ENCODE results near the gene GRN. TPM values are rescaled to one million over a fixed set of nuclear protein-coding genes. Genes with fewer than 3 reads are reported as not detected.
A peak's percentile ranks its signal among the peaks of the same experiment; 100 is the strongest.

Gene GRN
- total and polyA plus RNA-seq, 2 of the 8 experiments (the other 6 are each of a cell fraction or from before 2014, with no cell fraction given): 108 to 387 TPM

- no peak for FAIRE-seq
- H2BK15ac ChIP-seq (ENCODE audit: low read length): 0 out of 2 replicates have a peak overlapping the region, but pooled peaks have one; percentile 61
- H3K4me1 ChIP-seq (replicated peaks in 1 of 4; ENCODE audit: control insufficient read depth in 3 of 4, insufficient read depth in 4 of 4, low read length in 3 of 4): peaks cover 3 to 21% (median 7%) of the 10 kb centered on the region in 4 experiments; a peak in 6 of 7 replicates
- H2AK5ac ChIP-seq (ENCODE audit: low read depth, low read length): no peak overlapping the region
- H3K56ac ChIP-seq (replicated peaks; ENCODE audit: insufficient read length, low read depth, low read length): no peak overlapping the region
- peak overlapping the region; percentile 84 to 93 for H3K4me2 ChIP-seq (ENCODE audit: insufficient read depth in 1 of 2, low read depth in 2 of 2, low read length in 2 of 2)
- no peaks in the 10 kb centered on the region for H3K9me3 ChIP-seq (ENCODE audit: insufficient read depth in 2 of 2, low read depth in 1 of 2, low read length in 1 of 2)
- H3K79me1 ChIP-seq (ENCODE audit: low read depth, low read length): no peaks in the 10 kb centered on the region
- peak overlapping the region; percentile 89 for H4K8ac ChIP-seq (ENCODE audit: extremely low read depth, insufficient read depth, low read length)
- 4% methylated on average over 20 of the region's 26 CpGs; no CpG with 5 or more reads in 1 of the 2 experiments for WGBS, 2 experiments (ENCODE audit: extremely low coverage in 1 of 2, insufficient coverage in 1 of 2, insufficient read length in 1 of 2, insufficient replicate concordance in 2 of 2, low coverage in 1 of 2, low lambda C conversion rate in 2 of 2, missing lambda C conversion rate in 1 of 2)
- peak overlapping the region; percentile 47; the same call in 1 of the 2 replicates for H2AFZ ChIP-seq (ENCODE audit: low read length)
- H3K9ac ChIP-seq (replicated peaks in 1 of 4; ENCODE audit: extremely low read depth in 1 of 4, low read depth in 3 of 4, low read length in 3 of 4): no peak overlapping the region
- peak in 1 of 2 experiments; percentile 81 for DNase-seq (ENCODE audit: low read depth in 1 of 2, low spot score in 2 of 2)
- peaks cover 10 to 34% (median 31%) of the 10 kb centered on the region in 4 experiments for H3K27me3 ChIP-seq (replicated peaks in 1 of 4; ENCODE audit: control insufficient read depth in 3 of 4, extremely low read depth in 1 of 4, insufficient read depth in 3 of 4, low read length in 3 of 4)
- H3K36me3 ChIP-seq (ENCODE audit: control insufficient read depth in 2 of 4, insufficient read depth in 4 of 4, low read length in 3 of 4): no peaks in the 10 kb centered on the region
- H2BK20ac ChIP-seq (ENCODE audit: low read length): 0 out of 2 replicates have a peak overlapping the region, but pooled peaks have one; percentile 1
- peaks cover 0 to 4% of the 10 kb centered on the region in 2 experiments for H4K20me1 ChIP-seq (replicated peaks in 1 of 2; ENCODE audit: control insufficient read depth in 1 of 2, insufficient read depth in 2 of 2, low read length in 2 of 2)
- no peak overlapping the region for H3K4ac ChIP-seq (replicated peaks; ENCODE audit: insufficient read length, low read depth, low read length)
- H3K23ac ChIP-seq (ENCODE audit: insufficient read length): no peak overlapping the region
- H3K79me2 ChIP-seq (ENCODE audit: control insufficient read depth in 1 of 2, insufficient read depth in 2 of 2, low read length in 2 of 2): no peaks in the 10 kb centered on the region
- no peak overlapping the region for H4K5ac ChIP-seq (ENCODE audit: insufficient read length, low read depth, low read length)
- no peak overlapping the region for H2BK5ac ChIP-seq (ENCODE audit: low read depth, low read length)
- H3K14ac ChIP-seq (ENCODE audit: insufficient read length): no peak overlapping the region
- H3K23me2 ChIP-seq (ENCODE audit: low read depth, low read length): peaks cover 12% of the 10 kb centered on the region; the same call in 1 of the 2 replicates
- peak overlapping the region; percentile 60 for H4K91ac ChIP-seq (replicated peaks; ENCODE audit: insufficient read length, low read length)
- CTCF ChIA-PET (ENCODE audit: partially characterized antibody): interaction anchor here (0.8 to 3.0 kb wide), 9 partner anchors 9 to 127 kb away, joined by 3 to 24 read pairs (median 4); no protein-coding TSS in a partner anchor
- peak overlapping the region; percentile 75; the same call in 1 of the 2 replicates for H2BK12ac ChIP-seq (ENCODE audit: low read depth, low read length)
- peak overlapping the region; percentile 31 to 74 (median 42) for H3K4me3 ChIP-seq (ENCODE audit: extremely low read depth in 1 of 4, insufficient read depth in 2 of 4, low read depth in 3 of 4, low read length in 4 of 4)
- H2BK120ac ChIP-seq (replicated peaks; ENCODE audit: low read depth, low read length): peak overlapping the region; percentile 65
- POLR2A ChIA-PET (ENCODE audit: partially characterized antibody): interaction anchor here (0.8 to 2.2 kb wide), 4 partner anchors 9 to 76 kb away, joined by 3 to 10 read pairs (median 6); partner anchors contain the start of gene RUNDC3A
- no peak overlapping the region for H3K27ac ChIP-seq (ENCODE audit: low read depth, low read length)
- H3K18ac ChIP-seq (ENCODE audit: extremely low read depth, low read length): peak overlapping the region; percentile 64; the same call in 1 of the 2 replicates
- no peak for TF ChIP-seq CBX8 (IDR thresholded peaks at IDR 0.05; ENCODE audit: borderline replicate concordance, low read depth, low read length)
- peak; percentile 99 for TF ChIP-seq E2F6 (IDR thresholded peaks at IDR 0.05)
- TF ChIP-seq CTCF (IDR thresholded peaks at IDR 0.05; ENCODE audit: control extremely low read depth in 1 of 3, insufficient read depth in 1 of 3, low read depth in 1 of 3, low read length in 3 of 3): no peak
- peak; percentile 18; the same call in 1 of the 2 replicates for TF ChIP-seq SP1 (IDR thresholded peaks at IDR 0.05; ENCODE audit: low read depth, low read length)
- no peak for TF ChIP-seq SIRT6 (IDR thresholded peaks at IDR 0.05; ENCODE audit: low read length)
- TF ChIP-seq KDM4A (IDR thresholded peaks at IDR 0.05; ENCODE audit: low read depth, low read length, severe bottlenecking): peak; percentile 52
- no peak for TF ChIP-seq KDM1A (IDR thresholded peaks at IDR 0.05; ENCODE audit: borderline replicate concordance, low read length)
- 0 out of 2 replicates have a peak, but pooled peaks have one; percentile 18 for TF ChIP-seq GABPA (IDR thresholded peaks at IDR 0.05; ENCODE audit: borderline replicate concordance, insufficient read depth, low read length)
- TF ChIP-seq RXRA (IDR thresholded peaks at IDR 0.05; ENCODE audit: insufficient read depth, low read depth, low read length): no peak
Measured at GRCh38 chr17:44384823-44385286, 39.8 kb downstream of the GRN start.
